ENCODE measurements around the gene STX8.

DNA sequence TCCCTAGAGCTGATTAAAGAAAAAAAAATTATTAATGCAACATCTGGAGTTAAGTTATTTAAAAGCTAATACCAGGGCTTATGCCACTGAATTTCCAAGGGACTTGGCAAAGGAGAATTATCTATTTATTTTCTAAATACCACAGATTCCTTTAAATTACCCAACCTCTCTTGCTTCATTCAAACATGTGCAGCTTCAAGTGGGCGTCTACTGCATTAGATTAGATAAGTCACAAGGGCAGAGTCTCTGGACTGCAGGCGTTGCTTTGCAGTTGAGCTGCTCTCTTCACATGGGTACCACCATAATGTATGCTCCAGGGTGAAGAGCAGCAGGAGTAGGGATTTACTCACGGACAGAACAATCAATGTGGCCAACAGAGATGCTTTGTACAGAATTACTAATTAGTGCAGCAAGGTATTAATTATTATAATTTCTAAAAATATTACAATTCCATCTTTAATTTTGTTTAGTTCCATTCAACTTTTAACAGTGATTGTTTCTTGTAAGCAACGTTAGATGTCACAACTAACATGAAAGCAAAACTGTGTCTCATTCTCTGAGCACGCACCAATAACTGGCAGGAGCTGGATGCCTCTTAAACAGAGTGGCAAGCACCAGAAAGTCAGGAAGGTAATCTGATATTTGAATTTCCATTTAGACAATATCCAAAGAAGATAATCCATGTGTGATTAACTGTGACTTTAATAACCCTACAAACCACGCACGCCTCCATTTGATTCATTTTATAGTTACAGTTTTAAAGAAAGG is 214.2 kb downstream of the STX8 start:
- TF ChIP-seq POLR2A (IDR thresholded peaks at IDR 0.05; ENCODE audit: low read depth, low read length) (no peak), POLR2AphosphoS5 (IDR thresholded peaks at IDR 0.05; ENCODE audit: low read depth, low read length) (no peak)

Data from GM12891 (cell line).